GM23338 (cell line): ENCODE data around the gene GABRR2. TPM values are rescaled to one million over a fixed set of nuclear protein-coding genes. Genes with fewer than 3 reads are reported as not detected.

Experiments used
- ATAC-seq: fragments of 200-7000 bp; cut with Tn5 transposase; 3 replicates; pipeline ENCODE4 v1.9.1; 2020
- DNase-seq: peaks from one replicate; pipeline ENCODE4 v3.0.0-alpha.2; 2015; ENCODE audit warnings: low spot score
- H2AFZ ChIP-seq: fragments of 200-600 bp; sonication (generic); 2 replicates; pipeline ENCODE4 v1.8.0; 2016; ENCODE audit warnings: antibody characterized with exemption, mild to moderate bottlenecking, moderate library complexity
- H3F3A ChIP-seq: fragments of 200-600 bp; sonication (generic); replicated peaks from 2 replicates; pipeline ENCODE4 v1.8.0; 2017; ENCODE audit warnings: antibody characterized with exemption, mixed run types, low read depth
- H3K27ac ChIP-seq: fragments of 200-600 bp; sonication (generic); 2 replicates; pipeline ENCODE4 v1.6.1; 2016; ENCODE audit warnings: low read depth
- H3K27me3 ChIP-seq: fragments of 200-600 bp; sonication (generic); 2 replicates; pipeline ENCODE4 v1.8.0; 2016; ENCODE audit warnings: mild to moderate bottlenecking, mixed run types, moderate library complexity; ENCODE audit not compliant: insufficient read depth
- H3K36me3 ChIP-seq: fragments of 200-600 bp; sonication (generic); 2 replicates; pipeline ENCODE4 v1.8.0; 2016; ENCODE audit warnings: mild to moderate bottlenecking; ENCODE audit not compliant: insufficient read depth
- H3K4me1 ChIP-seq: fragments of 200-600 bp; sonication (generic); 2 replicates; pipeline ENCODE4 v1.8.0; 2016; ENCODE audit warnings: mild to moderate bottlenecking, moderate library complexity; ENCODE audit not compliant: insufficient read depth
- H3K4me2 ChIP-seq: fragments of 200-600 bp; sonication (generic); 2 replicates; pipeline ENCODE4 v1.7.1; 2017; ENCODE audit warnings: mixed run types
- H3K4me3 ChIP-seq: fragments of 200-600 bp; sonication (generic); 2 replicates; pipeline ENCODE4 v1.6.1; 2016; ENCODE audit warnings: mixed run types
- H3K79me2 ChIP-seq: fragments of 200-600 bp; sonication (generic); replicated peaks from 2 replicates; pipeline ENCODE4 v1.8.0; 2017; ENCODE audit warnings: mild to moderate bottlenecking; ENCODE audit not compliant: insufficient read depth
- H3K9me2 ChIP-seq: fragments of 200-600 bp; sonication (generic); 2 replicates; pipeline ENCODE4 v1.8.0; 2017; ENCODE audit not compliant: insufficient read depth
- H4K20me1 ChIP-seq: fragments of 200-600 bp; sonication (generic); replicated peaks from 2 replicates; pipeline ENCODE4 v1.8.0; 2017; ENCODE audit warnings: mild to moderate bottlenecking; ENCODE audit not compliant: insufficient read depth
- H3K27ac Mint-ChIP-seq: 2 replicates; pipeline ENCODE4 v1.8.0; 2020; ENCODE audit warnings: inconsistent platforms, mild to moderate bottlenecking, moderate library complexity, mixed read lengths
- H3K27me3 Mint-ChIP-seq: 3 replicates; pipeline ENCODE4 v1.8.0; 2022; ENCODE audit warnings: low read depth, mild to moderate bottlenecking, moderate library complexity, mixed read lengths, inconsistent platforms; ENCODE audit not compliant: insufficient read depth, poor library complexity
- H3K36me3 Mint-ChIP-seq: 3 replicates; pipeline ENCODE4 v1.8.0; 2021; ENCODE audit warnings: low read depth, mild to moderate bottlenecking, inconsistent platforms, moderate library complexity, mixed read lengths
- H3K4me1 Mint-ChIP-seq: 3 replicates; pipeline ENCODE4 v1.8.0; 2020; ENCODE audit warnings: mild to moderate bottlenecking, inconsistent platforms, mixed read lengths
- H3K4me3 Mint-ChIP-seq: 3 replicates; pipeline ENCODE4 v1.8.0; 2021; ENCODE audit warnings: moderate library complexity, mild to moderate bottlenecking, inconsistent platforms, mixed read lengths
- H3K9me3 Mint-ChIP-seq: 3 replicates; pipeline ENCODE4 v1.8.0; 2020; ENCODE audit warnings: moderate library complexity, mild to moderate bottlenecking, inconsistent platforms, mixed read lengths
- CREB1 ChIP-seq: fragments of 250-450 bp; sonication (Bioruptor Pico); IDR thresholded peaks from 2 replicates; pipeline ENCODE4 v1.5.0; 2020; ENCODE audit warnings: low read depth, mild to moderate bottlenecking, moderate library complexity
- CTCF ChIP-seq, 2 experiments: fragments of 200-600 bp in 1 of 2; sonication (generic) in 1 of 2; conservative IDR thresholded peaks; 2 replicates each; pipeline versions ENCODE4 v1.5.1 to v1.6.1; 2016 to 2017; ENCODE audit warnings: antibody characterized with exemption in 2 of 2, low read depth in 2 of 2, mild to moderate bottlenecking in 2 of 2, moderate library complexity in 1 of 2
- ETS1 ChIP-seq: IDR thresholded peaks from 2 replicates; pipeline ENCODE4 v1.6.1; 2016; ENCODE audit warnings: antibody characterized with exemption
- EZH2 ChIP-seq: fragments of 200-600 bp; sonication (generic); IDR thresholded peaks from one replicate; pipeline ENCODE4 v1.8.0; 2017; ENCODE audit warnings: antibody characterized with exemption, mild to moderate bottlenecking, low read depth; ENCODE audit not compliant: unreplicated experiment
- EZH2phosphoT487 ChIP-seq: fragments of 200-600 bp; sonication (generic); IDR thresholded peaks from one replicate; pipeline ENCODE4 v1.8.1; 2018; ENCODE audit warnings: antibody characterized with exemption; ENCODE audit not compliant: unreplicated experiment
- JUNB ChIP-seq: IDR thresholded peaks from one replicate; pipeline ENCODE4 v1.6.1; 2016; ENCODE audit warnings: antibody characterized with exemption; ENCODE audit not compliant: unreplicated experiment
- NANOG ChIP-seq: IDR thresholded peaks from 2 replicates; pipeline ENCODE4 v1.6.1; 2016; ENCODE audit warnings: antibody characterized with exemption, borderline replicate concordance
- POLR2AphosphoS5 ChIP-seq: IDR thresholded peaks from 2 replicates; pipeline ENCODE4 v1.6.1; 2016; ENCODE audit warnings: antibody characterized with exemption, low read depth
- REST ChIP-seq: IDR thresholded peaks from one replicate; pipeline ENCODE4 v1.6.1; 2018; ENCODE audit warnings: antibody characterized with exemption; ENCODE audit not compliant: unreplicated experiment
- STAT1 ChIP-seq: IDR thresholded peaks from one replicate; pipeline ENCODE4 v1.6.1; 2016; ENCODE audit warnings: antibody characterized with exemption; ENCODE audit not compliant: unreplicated experiment
- ZNF114 ChIP-seq: fragments of 250-450 bp; sonication (Bioruptor Pico); IDR thresholded peaks from 2 replicates; pipeline ENCODE4 v1.5.0; 2020; ENCODE audit warnings: mild to moderate bottlenecking, moderate library complexity
- ZNF331 ChIP-seq: fragments of 250-450 bp; sonication (Bioruptor Pico); IDR thresholded peaks from 2 replicates; pipeline ENCODE4 v1.5.0; 2020; ENCODE audit warnings: low read depth, mild to moderate bottlenecking, moderate library complexity
- ZNF462 ChIP-seq: fragments of 250-450 bp; sonication (Bioruptor Pico); IDR thresholded peaks from 2 replicates; pipeline ENCODE4 v1.5.0; 2020; ENCODE audit warnings: mild to moderate bottlenecking, moderate library complexity
- polyA plus RNA-seq: library from polyadenylated mRNA; unstranded; fragments of >200 nt; fragmentation: Nextera tagmentation; extraction: Ambion mirVana; gene quantifications from 2 replicates; pipeline ENCODE4 v1.2.1, GENCODE V29; 2016
- total RNA-seq: library from RNA; depleted of rRNA; stranded (reverse); fragments of >200 nt; shearing (Covaris generic); gene quantifications from 2 replicates; pipeline ENCODE4 v1.2.3, GENCODE V29; 2014

The GABRR2 gene
- total and polyA plus RNA-seq, 2 experiments from 2014 or later: not detected

GRCh38 chr6:89264296-89264695, 50.8 kb downstream of the GABRR2 start:
- no peak overlapping the region for H3K27ac Mint-ChIP-seq
- H3K4me1 Mint-ChIP-seq: no peaks in the 10 kb centered on the region
- H3K27me3 ChIP-seq: no peaks in the 10 kb centered on the region
- H3K79me2 ChIP-seq: no peaks in the 10 kb centered on the region
- no peak overlapping the region for H3K4me3 Mint-ChIP-seq
- no peak overlapping the region for H3K27ac ChIP-seq
- H2AFZ ChIP-seq: no peak overlapping the region
- no peak overlapping the region for H3K4me3 ChIP-seq
- ATAC-seq (no peak), DNase-seq (no peak)
- H3K36me3 ChIP-seq: no peaks in the 10 kb centered on the region
- H3K9me3 Mint-ChIP-seq: no peaks in the 10 kb centered on the region
- H3F3A ChIP-seq: no peaks in the 10 kb centered on the region
- no peaks in the 10 kb centered on the region for H3K36me3 Mint-ChIP-seq
- H3K4me1 ChIP-seq: no peaks in the 10 kb centered on the region
- H4K20me1 ChIP-seq: no peaks in the 10 kb centered on the region
- H3K9me2 ChIP-seq: no peaks in the 10 kb centered on the region
- TF ChIP-seq EZH2phosphoT487 (no peak), CREB1 (CRISPR knock-in tag) (no peak), ZNF331 (no peak), ZNF462 (CRISPR knock-in tag) (no peak), EZH2 (no peak), REST (no peak), ZNF114 (CRISPR knock-in tag) (no peak), STAT1 (no peak), ETS1 (no peak), NANOG (no peak), JUNB (no peak), POLR2AphosphoS5 (no peak), CTCF (conservative IDR thresholded peaks at IDR 0.05; ENCODE audit: low read depth in 2 of 2) (no peak)
- no peak overlapping the region for H3K4me2 ChIP-seq
- peaks cover 12% of the 10 kb centered on the region for H3K27me3 Mint-ChIP-seq
